CD4-positive, alpha-beta T cell treated with Interleukin-10 for 1 hour (primary cell): Measurements from ENCODE around the gene FUBP3.

Experiments
- DNase-seq: peaks from one replicate; pipeline ENCODE4 v3.0.0-alpha.2; 2020

Gene FUBP3

DNA sequence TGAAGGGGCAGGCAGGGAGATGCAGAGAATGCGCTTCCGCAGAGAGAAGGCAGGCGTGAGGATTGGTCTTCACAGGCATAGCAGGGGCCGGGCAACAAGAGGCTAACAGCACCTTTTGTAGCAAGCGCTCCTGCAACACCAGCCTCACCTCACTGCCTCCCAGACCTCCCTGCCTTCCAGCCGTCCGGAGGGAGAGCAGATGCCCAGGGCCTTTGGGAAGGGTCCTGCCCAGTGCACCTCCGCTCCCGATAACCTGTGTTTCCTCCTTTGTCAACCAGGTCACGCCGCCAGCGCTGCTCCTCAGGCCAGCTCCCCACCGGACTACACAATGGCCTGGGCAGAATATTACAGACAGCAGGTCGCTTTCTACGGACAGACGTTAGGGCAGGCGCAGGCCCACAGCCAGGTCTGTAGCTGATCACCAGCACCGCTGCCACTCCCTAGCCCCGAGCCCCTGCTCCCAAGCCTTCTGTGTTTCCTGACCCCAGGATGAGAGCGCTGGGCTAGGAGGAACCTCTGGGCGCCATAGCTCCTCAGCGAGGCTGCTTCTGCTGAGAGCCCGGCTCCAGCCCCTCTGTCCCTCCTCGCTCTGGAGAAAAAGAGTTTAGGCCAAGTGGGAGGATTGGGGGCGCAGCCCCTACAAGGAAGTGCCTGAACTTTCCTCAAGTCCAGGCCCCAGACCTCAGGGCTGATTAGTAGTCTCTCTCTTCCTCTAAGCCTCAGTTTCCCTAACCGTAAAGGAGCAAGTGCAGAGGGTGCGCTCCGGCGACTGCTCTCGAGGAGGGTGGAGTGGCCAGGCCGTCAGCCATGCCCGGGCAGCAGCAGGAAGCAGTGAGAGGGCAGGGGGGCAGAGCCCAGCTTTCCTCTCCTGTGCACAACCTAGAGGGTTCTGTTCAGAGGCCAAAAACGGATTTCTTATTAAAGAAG is 56.6 kb downstream of the FUBP3 start:
- no peak for DNase-seq

DNA sequence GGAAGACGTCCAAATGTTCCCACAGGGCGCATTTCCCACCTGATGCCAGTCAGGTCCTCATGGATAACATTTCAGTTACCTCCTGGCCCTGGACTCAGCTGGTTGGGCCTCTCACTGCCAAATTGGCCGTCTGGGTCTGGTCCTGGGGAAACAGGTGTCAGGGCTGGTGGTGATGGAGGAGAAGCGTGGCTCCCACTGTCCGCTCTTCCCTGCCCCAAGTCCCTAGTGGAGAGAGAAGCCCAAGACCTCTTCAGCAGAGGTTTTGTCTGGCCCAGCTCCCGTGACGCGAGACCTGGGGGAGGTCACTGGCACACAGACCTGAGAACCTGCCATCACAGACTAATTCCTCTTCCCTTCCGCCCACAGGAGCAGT is 57.3 kb downstream of the FUBP3 start:
- DNase-seq = no peak

DNA sequence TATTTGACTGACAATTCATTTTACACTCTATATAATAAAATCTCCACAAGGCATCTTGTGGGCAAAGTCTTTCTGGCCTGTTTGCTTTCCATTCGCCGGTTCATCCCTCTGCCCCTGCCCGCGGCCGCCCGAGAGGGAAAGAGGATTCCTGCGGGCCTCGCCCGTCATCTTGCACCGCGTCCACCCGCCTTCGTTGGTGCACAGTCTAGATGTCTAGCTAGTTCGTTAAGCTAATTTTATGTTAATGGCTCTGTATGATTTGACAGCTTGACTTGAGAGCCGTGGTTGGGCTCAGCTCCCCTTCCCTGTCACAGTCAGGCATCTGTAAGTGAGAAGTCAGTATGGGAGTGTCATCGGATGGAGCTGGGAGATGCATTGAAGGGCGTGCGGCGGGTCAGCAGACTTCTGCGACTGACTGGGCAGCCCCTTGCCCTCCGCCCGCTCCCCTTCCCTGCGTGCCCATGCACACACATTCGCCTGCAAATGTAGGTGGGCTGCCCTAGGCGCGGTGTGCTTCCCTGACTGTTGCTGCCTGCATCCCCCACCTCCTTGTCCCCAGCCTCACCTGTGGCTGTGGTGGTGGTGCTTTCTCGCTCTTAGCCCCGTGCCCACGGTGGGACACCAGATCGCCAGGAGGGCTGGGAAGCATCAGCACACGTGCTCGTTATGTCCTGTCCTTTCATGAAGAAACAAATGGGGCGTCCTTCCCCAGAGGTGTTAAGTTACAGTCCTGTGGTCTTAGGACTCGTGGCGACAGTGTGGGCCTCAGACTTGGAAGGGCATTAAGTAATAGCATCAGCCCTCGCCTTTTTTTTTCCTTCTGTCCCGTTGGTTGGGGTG is 59.1 kb downstream of the FUBP3 start:
- DNase-seq = no peak

DNA sequence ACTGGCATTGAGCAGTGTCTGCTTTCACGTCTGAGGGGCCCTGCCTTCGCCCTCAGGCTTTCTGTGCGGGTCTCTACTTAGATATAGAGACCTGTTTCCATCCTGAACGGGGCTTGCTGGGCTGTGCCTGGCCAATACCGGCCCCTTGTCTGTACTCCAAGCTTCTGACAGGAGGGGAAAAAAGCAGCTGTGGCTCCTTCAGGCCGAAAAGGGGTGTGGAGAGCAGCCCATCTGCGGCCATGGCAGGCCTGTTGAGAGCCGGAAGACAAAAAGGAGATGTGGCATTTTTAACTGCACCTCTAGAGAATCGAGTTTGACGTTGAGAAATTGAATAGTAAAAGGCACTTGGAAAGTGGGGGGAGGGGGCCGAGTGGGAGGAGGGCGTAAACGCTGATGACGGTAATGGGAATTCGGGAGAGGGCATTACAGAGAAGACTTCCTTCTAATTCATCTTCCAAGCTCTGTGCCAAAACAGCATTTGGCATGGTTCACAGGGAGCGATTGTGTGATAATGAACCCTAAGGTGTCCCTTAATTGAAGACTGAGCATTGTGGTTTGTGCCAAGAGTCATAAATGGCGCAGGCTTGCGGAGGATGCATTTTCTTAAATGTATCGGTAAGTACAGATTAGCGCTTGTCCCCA is 59.9 kb downstream of the FUBP3 start:
- DNase-seq = no peak

DNA sequence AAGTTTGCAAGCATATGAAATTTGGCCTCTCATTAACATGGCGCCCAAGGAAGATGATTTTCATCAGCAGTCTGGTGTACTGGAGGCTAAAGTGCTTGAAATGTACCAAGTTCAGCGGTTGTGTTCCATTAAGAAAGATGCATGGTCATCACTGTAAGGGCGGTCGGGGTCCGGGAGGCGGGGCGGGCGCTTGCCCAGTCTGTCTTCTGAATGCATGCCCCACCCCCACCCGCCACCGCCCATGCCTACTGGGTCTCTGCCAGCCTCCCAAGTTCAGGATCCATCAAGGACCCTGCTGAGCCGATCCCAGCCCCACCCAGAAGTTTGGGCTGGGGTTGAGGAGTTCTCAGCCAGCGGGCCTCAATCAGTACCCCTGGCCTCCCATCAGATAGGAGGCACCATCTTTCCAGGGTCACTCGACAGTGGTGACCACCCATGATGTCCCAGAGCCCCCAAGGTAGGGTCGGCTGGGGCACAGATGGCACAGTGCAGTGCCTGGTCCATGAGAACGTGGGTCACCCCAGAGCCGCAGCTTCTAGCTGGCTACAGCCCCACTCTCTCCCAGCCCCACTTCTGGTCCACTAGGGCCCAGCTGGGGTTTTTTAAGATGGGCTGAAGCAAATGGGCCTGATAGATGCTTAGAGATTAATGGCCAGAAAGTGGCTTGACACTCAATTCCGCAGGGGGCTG is 60.6 kb downstream of the FUBP3 start:
- no peak for DNase-seq

DNA sequence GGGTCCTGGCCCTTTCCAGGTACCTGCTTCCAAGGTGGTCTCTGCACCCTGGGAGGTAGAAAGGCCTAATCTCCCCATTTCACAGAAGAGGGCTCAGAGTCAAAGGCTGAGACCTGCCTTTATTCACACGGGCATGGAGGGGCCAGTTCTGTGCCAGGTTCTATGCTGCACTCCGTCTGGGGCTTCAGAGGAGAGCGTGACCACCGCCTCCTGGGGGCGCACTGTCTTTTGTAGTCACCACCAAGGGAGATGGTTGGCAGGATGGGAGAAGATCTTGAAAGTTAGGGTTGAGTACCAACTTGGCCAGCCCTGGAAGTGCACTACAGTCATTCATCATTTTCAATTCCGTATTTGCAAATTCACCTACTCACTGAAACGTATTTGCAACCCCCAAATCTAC is 61.3 kb downstream of the FUBP3 start:
- no peak for DNase-seq

DNA sequence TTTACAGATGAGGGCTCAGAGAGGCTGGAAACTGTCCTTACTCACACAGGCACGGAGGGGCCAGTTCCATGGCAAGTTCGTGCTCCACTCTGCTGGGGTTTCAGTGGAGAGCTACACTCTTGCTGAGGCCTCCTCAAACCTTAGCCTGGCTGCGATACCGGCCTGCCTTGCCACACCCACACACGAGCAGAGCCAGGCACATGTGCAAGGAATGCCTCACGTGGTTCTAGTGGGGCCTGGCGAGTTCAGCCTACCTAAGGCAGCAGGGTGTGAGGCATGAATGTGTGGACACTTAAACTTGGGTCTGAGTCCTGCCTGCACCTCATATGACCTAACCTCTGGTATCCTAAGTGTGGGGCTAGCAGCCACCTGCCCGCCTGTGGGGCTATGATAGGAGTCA is 63.5 kb downstream of the FUBP3 start:
- no peak for DNase-seq

DNA sequence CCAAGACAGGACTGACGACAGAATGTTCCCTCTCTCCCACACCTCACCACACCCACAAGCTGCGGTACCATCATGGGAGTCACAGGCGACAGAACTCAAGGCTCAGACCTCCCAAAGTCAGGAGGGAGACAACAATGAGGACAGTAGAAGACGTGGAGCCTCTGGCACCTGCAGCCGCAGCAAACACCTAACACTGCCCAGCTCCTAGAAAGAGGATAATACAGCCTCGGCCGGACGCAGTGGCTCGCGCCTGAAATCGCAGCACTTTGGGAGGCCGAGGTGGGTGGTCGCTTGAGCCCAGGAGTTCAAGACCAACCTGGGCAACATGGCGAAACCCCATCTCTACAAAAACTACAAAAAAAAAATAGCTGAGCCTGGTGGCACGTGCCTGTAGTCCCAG is 71.8 kb downstream of the FUBP3 start:
- no peak for DNase-seq

DNA sequence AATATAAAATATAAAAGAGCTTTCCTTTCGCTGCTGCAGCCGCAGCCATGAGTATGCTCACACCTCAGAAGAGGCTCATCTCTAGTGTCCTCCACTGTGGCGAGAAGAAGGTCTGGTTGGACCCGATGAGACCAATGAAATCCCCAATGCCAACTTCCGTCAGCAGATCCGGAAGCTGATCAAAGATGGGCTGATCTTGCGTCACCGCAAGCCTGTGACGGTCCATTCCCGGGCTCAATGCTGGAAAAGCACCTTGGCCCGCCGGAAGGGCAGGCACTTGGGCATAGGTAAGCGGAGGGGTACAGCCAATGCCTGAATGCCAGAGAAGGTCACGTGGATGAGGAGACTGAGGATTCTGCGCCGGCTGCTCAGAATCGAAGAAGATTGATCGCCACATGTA is 72.4 kb downstream of the FUBP3 start:
- DNase-seq = no peak

DNA sequence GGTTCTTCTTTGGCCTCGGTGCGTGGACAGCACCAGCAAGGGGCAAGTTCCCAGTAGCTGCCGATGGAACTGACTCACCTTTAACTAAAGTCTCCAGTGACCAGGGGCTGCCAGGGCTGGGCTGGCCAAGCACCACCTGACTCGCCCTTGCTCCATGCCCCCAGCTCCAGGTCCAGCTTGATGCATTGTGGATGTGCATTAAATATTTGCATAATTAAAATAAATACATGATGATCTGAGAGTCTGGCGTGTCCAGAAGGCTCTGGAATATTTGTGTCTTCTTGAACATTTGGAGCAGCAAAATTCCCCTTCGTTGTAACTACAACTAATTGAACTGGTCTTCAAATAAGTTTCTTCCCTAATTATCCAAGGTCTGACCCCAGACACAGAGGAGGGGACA is 75.5 kb downstream of the FUBP3 start:
- no peak for DNase-seq

DNA sequence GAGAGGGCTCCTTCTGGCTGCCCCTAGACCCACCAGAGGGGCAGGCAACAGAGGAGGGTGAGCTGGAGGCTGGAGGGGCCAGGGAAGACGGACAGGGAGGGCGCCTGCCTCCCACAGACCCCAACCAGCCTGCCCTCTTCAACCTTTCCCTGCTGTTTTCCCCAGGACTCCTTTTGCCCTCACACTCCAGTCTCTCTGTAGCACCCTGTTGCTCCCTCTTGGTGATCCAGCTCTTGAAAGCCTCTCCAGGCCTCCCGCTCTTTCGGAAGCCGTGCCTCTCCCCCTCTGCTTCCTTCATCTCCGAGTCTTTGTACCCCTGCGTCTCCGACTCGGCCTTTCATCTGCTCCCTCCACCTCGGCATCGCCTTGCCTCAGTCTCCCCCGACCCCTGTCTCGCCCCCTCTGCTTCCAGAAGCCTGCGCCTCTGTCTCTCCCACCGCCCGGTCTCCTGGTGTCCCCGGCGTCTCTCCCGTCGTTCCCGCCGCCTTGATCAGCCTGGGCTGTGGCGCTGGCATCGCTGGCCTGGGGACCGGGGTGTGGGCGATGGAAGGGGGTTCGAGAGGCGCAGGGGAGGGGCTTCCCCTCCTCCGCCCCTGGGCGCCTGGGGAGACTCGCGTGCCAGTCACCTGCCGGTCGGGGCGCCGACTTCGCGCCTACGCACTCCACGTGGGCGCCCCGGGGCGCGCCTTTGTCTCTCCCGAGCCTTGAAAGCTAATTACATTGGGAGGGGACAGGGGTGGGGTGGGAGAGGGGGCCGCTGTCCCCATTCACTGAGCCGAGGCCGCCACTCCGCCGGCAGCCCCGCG is 79.7 kb downstream of the FUBP3 start:
- DNase-seq = no peak

DNA sequence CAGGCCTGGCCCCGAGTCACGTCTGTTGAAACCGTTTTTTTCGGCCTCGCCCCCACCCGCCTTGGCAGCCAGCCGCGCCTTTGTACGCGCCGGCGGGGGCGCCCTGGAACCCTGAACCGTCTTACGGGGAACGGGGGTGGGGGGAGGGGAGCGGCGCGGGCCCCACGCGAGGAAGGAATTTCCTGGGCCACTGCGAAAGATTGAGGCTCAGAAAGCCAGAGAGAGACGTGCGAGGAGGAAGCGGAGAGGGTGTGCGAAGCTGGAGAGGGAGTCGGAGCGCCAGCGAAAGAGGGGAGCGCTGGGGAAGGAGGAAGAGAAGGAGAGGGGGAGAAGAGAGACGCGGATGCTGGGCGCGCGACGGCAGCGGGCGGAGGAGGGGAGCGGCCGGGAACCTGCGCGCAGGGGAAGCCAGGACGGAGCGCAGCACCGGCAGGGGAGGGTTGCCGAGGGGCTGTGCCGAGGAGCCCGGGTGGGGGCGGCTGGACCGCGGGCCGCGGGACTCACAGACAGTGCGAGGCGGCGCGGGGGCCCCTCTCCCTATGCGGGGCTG is 80.4 kb downstream of the FUBP3 start:
- DNase-seq = no peak

DNA sequence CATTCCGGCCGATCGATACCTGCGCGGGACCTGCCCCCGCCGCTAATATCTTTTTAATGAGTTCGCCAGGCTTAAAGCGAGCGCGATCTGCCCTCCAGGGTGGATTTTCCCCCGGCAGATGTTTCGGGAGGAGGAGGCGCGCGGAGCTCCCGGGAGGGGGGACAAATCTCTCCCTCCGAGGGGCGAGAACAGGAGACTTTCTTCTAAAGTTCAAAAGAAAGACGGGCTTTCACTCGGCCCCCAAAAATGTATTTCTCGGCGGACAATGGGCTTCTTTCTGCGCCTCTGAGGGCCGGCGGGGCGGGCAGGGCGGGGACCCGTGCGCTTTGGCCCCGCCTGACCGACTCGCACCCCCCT is 80.9 kb downstream of the FUBP3 start:
- no peak for DNase-seq

DNA sequence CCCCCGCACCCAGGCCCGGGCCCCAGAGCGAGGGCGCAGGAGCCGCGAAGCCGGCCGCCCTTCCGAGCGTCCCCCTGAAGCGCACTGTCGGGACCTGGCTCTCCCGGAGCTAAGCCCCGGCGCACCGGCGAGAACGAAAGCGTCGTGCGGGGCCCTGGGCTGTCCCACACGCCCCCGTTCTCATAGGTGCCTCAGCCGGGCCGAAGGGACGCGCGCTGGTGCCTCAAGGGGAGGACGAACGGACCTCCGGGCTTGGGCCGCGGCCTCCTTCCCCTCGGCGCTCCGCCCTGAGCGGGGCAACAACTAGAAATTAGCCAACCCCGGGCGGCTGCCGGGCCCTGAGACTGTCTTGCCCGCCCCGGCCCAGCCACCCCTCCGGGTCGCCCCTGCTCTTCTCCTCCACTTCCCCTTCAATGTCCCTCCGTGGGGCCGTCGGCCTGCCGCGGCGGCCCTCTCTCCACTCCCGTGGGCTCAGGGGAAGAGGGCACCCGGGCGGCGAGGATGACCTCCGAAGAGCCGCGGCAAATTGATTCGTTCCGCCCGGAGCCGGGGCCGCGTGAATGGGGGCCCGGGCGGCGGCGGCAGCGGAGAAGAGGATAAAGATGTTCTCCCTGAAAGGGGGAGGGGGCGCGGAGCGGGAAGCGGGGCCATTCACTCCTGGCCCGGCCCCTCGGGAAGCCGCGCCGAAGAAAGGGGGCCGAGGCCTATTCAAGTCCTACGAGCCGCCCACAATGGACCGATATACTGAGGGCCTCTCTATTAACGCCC is 81.5 kb downstream of the FUBP3 start:
- no peak for DNase-seq

DNA sequence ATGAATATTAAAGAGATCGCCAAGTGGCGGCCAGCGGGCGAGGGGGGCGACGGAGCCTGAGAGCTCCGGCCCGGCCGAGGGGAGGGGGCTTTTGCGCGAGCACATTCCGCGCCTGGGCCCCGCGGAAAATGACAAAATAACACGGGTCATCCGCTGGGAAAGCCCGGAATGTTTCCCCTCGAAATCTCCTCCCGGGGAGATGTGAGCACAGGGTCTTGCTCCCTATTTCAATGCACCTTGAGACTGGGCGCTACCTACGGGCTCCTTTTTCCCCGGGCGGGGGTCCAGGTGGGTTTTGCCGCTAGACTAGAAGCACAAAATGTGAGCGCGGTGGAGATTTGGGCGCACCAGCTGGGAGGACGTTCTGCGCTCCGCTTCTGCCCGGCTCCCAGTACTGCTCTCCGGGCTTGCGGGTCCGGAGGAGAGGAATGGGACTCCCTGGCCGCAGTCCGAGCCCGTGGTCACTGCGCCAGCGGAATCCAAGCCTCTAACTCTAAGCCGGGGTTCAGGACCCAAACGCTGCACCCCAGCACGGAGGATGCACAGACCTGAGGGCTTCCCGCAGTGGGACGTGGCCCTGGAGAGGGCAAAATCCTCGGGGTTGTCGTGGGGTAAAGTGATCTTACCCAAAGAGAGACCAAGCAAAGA is 82.2 kb downstream of the FUBP3 start:
- no peak for DNase-seq

DNA sequence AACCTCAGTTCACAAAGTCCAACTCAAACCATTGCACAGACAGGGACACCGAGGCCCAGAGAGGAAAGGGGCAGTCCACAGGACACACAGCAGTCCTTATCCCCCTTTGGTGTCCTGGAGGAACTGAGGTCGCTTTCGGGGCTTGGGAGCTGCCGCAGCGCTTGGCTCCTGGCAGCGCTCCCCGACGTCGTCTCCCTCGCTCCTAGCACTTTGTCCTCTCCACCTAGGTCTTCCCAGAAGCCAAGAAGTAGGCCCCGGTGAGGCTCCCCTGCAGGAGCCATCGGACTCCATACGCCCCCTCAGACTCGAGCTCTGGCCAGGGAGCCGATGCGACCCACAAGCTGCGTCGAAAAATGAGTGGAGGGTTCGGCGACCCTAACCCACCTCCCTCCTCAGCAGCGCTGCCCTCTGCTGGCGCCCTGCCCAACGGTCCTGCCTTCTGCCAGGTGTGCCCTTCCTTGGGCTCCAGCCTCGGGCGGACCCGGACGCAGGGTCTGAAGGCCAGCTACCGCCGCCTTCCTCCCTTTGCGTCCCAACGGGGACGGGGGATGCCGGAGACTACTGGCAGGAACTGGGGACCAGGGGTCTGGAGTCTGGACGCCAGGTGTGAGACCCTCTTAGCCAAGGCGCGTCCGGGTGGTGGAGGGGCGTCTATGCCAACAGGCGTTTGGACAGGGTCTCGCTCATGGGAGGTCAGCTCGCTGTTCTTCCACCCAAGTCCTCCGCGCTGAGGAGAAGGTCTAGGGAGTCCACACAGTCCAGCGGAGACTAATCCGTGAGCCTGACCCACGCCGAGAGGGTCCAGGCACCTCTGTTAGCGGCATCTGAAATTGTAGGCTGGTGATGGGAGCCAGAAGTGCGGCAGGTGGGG is 83.0 kb downstream of the FUBP3 start:
- DNase-seq = no peak

DNA sequence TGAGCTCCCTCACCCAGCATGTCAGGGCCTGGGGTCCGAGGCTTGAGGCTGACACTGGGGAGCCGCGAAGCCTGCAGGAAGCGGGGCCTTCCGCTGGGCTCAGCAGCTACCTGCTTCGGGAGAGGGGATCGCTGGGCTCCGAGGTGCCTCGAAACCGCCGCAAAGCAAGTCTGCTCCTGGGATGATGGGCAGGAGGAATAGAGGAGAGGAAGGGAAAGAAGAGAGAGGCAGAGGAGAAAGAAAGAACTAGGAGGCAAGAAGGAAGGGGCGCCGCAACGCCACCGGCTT is 83.5 kb downstream of the FUBP3 start:
- DNase-seq = no peak

DNA sequence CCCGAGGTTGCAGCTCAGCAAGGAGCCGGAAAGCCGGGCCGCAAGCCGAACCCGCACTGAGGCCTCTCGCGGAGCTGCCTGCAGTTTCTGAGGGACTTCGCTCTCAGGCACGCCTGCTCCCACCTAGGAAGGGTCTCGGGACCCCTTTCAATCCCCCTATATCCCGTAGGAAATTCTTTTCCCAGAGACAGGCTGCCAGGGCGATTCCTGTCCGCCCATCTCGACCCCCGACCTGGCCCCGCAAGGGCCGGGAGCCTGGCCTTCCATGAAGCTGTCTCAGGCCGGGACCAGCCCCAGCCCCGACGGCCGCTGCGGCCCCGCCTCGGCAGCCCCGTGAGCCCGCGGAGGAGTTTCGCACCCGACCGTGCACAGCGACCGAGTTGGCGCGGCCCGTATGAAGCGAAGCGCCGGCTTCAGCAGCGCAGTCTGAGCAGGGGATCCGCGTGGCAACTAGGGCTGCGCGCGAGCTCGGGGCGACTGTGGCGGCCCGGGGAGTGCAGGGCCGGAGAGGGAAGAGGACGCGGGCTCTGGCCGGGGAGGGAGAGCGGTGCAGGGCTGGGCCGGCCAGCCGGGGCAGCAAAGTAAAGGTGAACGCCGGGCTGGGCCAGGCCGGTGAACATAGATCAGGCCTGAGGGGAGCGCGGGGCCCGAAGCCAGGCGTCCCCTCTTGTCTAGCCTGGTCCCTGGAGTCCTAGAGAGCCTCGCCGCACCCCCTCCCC is 84.0 kb downstream of the FUBP3 start:
- no peak for DNase-seq

DNA sequence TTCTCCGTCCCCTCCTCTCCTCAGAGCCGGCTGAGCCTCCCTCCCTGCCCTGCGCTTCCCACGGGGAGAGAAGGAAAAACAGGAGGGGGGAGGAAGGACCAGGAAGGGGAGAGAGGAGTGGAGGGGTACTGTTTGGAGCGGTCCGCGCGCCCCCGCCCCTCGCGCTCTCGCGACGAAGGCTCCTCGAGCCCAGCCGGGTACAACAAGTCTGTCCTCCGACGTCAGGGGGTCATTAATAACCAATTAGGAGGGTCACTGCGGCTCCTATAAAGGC is 84.5 kb downstream of the FUBP3 start:
- DNase-seq = no peak
